ENCODE results near the gene NUS1. TPM values are rescaled to one million over a fixed set of nuclear protein-coding genes. Genes with fewer than 3 reads are reported as not detected.

The NUS1 gene
- total RNA-seq, 4 donors from 2014 or later = 6.1 to 34.6 (median 25.8) TPM

DNA sequence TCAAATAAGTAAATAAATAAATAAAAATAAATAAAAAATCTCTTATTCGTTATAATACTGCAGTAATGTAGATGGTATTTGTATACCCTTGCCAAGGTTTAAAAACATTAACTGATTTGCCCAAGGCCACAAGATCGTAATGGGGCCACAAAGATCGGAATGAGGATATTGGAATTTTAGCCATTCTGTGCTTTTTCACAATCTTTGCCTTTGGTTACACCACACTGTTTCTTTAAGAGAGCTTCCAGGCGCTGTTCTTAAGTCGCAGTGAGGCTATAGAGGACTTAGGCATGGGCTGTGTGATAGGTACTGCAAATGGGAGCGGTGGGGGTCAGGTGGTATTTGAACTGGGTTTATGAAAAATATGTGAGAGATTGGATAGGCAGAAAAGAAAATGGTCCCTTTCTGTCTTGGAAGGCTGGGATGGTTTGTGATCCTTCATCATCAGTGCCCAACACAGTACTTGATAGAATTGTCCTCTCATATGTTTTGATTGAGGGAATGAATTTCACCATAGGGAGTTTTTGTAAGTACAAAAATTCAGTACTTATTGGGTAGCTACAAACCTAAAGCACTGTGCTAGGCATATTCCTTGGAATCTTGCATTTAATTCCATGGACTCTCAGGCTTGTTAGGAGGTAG is 1.4 kb downstream of the NUS1 start:
- Histone ChIP-seq H3K9me3 (no peaks in the 10 kb centered on the region), H3K27ac (peak overlapping the region in 1 of 2 donors; percentile 85), H3K4me1 (no peaks in the 10 kb centered on the region), H3K27me3 (no peaks in the 10 kb centered on the region), H3K4me3 (peak overlapping the region; percentile 65 to 79), H3K36me3 (no peaks in the 10 kb centered on the region)
- no peak for DNase-seq
- TF ChIP-seq, protein P1, sequence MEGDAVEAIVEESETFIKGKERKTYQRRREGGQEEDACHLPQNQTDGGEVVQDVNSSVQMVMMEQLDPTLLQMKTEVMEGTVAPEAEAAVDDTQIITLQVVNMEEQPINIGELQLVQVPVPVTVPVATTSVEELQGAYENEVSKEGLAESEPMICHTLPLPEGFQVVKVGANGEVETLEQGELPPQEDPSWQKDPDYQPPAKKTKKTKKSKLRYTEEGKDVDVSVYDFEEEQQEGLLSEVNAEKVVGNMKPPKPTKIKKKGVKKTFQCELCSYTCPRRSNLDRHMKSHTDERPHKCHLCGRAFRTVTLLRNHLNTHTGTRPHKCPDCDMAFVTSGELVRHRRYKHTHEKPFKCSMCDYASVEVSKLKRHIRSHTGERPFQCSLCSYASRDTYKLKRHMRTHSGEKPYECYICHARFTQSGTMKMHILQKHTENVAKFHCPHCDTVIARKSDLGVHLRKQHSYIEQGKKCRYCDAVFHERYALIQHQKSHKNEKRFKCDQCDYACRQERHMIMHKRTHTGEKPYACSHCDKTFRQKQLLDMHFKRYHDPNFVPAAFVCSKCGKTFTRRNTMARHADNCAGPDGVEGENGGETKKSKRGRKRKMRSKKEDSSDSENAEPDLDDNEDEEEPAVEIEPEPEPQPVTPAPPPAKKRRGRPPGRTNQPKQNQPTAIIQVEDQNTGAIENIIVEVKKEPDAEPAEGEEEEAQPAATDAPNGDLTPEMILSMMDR (IDR thresholded peaks at IDR 0.05) = no peak
- no peak for TF ChIP-seq POLR2A (IDR thresholded peaks at IDR 0.05)
- intact Hi-C loops (cut with DNase I; ENCODE audit: low total_unique reads) = no loop called here

DNA sequence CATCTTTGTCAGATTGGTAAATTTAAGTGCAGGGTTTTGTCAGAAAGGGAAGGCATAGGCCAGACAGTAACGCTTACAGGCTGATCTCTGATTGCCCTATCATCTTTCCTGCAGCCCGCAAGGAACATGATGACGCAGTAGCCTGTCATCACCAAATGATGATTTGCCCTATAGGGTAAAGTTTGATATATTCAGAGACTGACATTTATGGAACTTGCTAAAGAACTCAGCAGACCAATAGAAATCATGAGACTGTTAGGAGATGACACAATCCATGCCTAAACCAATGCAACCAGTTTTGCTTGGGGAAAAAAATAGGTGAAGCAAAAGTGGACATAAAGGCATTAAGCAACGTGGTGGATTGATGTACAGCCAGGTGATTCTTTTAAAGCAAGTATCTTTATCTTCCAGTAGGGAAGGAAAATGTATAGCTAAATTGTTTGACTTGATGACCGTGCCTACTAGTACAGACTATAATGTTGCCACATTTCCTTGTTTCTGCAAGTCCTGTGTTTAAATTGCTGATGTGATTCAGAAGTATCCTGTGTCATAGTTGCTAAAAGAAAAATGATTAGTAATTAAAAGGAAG is 2.4 kb downstream of the NUS1 start:
- DNase-seq = no peak
- no peaks in the 10 kb centered on the region for H3K9me3 ChIP-seq
- no peak overlapping the region for H3K4me3 ChIP-seq
- no peaks in the 10 kb centered on the region for H3K4me1 ChIP-seq
- intact Hi-C loops (cut with DNase I; ENCODE audit: low total_unique reads) = no loop called here
- no peaks in the 10 kb centered on the region for H3K27me3 ChIP-seq
- no peak for TF ChIP-seq POLR2A (IDR thresholded peaks at IDR 0.05)
- TF ChIP-seq, protein P1 (IDR thresholded peaks at IDR 0.05) = no peak
- H3K27ac ChIP-seq = no peak overlapping the region
- no peaks in the 10 kb centered on the region for H3K36me3 ChIP-seq

DNA sequence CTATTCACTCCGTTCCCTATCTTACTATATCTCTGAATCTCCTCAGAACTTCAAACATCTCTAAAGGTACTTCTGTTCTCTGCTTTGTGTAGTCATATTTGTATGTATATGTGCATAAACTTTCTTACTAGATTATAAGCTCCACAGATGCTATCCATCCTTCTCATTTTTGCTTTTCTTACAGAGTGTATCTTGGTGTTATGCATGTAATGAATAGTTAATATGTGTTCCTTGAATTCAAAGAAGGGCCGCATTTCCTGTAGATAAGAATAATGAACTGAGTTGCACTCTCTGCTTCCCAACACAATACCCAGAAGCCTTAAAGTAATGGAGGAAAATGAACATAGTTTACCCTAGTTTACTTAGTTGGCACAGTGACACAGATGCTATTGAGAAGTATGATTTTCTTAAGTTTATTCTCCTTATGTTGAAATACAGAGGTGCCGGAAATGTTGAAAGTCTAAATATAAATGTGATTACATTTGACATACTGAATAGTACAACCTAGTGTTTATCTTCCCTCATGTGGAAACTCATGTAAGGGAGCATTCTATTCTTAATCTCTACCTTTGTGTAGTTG is 6.0 kb downstream of the NUS1 start:
- intact Hi-C loops (cut with DNase I; ENCODE audit: low total_unique reads) = no loop called here
- no peaks in the 10 kb centered on the region for H3K27me3 ChIP-seq
- H3K4me1 ChIP-seq = peaks cover 0 to 5% of the 10 kb centered on the region in 2 donors

DNA sequence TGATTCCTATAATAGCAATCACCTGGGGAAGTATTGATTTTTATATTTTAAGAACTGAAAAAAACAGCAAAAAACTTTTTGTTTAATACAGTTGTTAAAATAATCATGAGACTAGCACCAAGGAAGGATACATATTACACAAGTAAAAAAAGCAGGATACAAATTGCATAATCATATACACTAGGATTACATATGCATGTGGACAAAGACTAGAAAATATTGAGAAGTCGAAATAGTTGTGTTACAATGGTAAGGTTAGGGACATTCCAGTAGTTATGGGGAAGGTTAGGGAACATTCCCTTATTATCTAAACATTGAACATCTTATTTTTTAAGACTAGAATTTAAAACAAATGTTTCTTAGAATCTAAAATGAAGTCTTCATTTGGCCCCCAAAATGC is 9.5 kb downstream of the NUS1 start:
- H3K27ac ChIP-seq = no peak overlapping the region
- no peak for DNase-seq
- H3K36me3 ChIP-seq = no peaks in the 10 kb centered on the region
- intact Hi-C loops (cut with DNase I; ENCODE audit: low total_unique reads) = no loop called here
- H3K4me1 ChIP-seq = peaks cover 0 to 5% of the 10 kb centered on the region in 2 donors
- no peak overlapping the region for H3K4me3 ChIP-seq
- TF ChIP-seq, protein P1 (IDR thresholded peaks at IDR 0.05) = no peak
- TF ChIP-seq POLR2A (IDR thresholded peaks at IDR 0.05) = no peak
- H3K27me3 ChIP-seq = no peaks in the 10 kb centered on the region
- H3K9me3 ChIP-seq = no peaks in the 10 kb centered on the region

More for the DNA sequence above, 6.0 kb downstream of the NUS1 start:
- DNase-seq = no peak
- Histone ChIP-seq H3K4me3 (no peak overlapping the region), H3K9me3 (no peaks in the 10 kb centered on the region), H3K27ac (no peak overlapping the region), H3K36me3 (no peaks in the 10 kb centered on the region)
- TF ChIP-seq, protein P1 (IDR thresholded peaks at IDR 0.05) = no peak
- TF ChIP-seq POLR2A (IDR thresholded peaks at IDR 0.05) = no peak

DNA sequence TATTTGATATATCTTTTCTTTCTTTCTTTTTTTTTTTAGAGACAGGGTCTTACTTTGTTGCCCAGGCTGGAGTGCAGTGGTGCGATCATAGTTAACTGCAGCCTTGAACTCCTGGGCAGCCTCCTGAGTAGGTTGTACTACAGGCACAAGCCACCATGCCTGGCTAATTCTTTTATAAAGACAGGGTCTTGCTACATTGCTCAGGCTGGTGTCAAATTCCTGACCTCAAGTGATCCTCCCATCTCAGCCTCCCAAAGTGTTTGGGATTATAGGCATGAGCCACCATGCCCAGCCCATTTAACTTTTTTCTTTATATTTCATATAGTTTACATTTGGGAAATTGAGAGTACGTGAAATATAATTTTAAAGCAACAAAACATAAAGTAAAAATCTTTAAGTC is 10.1 kb downstream of the NUS1 start:
- Histone ChIP-seq H3K27me3 (no peaks in the 10 kb centered on the region), H3K9me3 (no peaks in the 10 kb centered on the region), H3K4me1 (peaks cover 0 to 5% of the 10 kb centered on the region in 2 donors), H3K27ac (no peak overlapping the region), H3K36me3 (no peaks in the 10 kb centered on the region), H3K4me3 (no peak overlapping the region)
- intact Hi-C loops (cut with DNase I; ENCODE audit: low total_unique reads) = no loop called here
- TF ChIP-seq, protein P1 (IDR thresholded peaks at IDR 0.05) = no peak
- no peak for TF ChIP-seq POLR2A (IDR thresholded peaks at IDR 0.05)
- DNase-seq = no peak

Data from uterus (tissue), 4 donors.